HepG2 (cell line): ENCODE measurements around the gene WDR62. TPM values are rescaled to one million over a fixed set of nuclear protein-coding genes. Genes with fewer than 3 reads are reported as not detected.

Experiments
- CC2D1A ChIP-seq: sonication (generic); formaldehyde crosslinking; IDR thresholded peaks from 2 replicates; pipeline ENCODE4 v1.8.1; 2023; ENCODE audit warnings: mild to moderate bottlenecking, missing genetic modification reagents
- HOXD1 ChIP-seq: sonication (generic); formaldehyde crosslinking; IDR thresholded peaks from 2 replicates; pipeline ENCODE4 v1.5.0; 2020; ENCODE audit warnings: missing genetic modification reagents
- KAT2B ChIP-seq: fragments of 150-350 bp; IDR thresholded peaks from 2 replicates; pipeline ENCODE4 v1.6.1; 2014; ENCODE audit warnings: low read depth, low read length, borderline replicate concordance
- NCOA1 ChIP-seq: sonication (generic); formaldehyde crosslinking; IDR thresholded peaks from 2 replicates; pipeline ENCODE4 v1.9.0; 2021; ENCODE audit warnings: missing genetic modification reagents
- PCBP1 ChIP-seq: fragments of 200-400 bp; formaldehyde crosslinking; IDR thresholded peaks from 2 replicates; pipeline ENCODE4 v1.6.1; 2017; ENCODE audit warnings: mild to moderate bottlenecking, low read depth, low read length, borderline replicate concordance
- REPIN1 ChIP-seq: sonication (generic); formaldehyde crosslinking; IDR thresholded peaks from 2 replicates; pipeline ENCODE4 v1.8.0; 2022; ENCODE audit warnings: missing genetic modification reagents, low read depth, mild to moderate bottlenecking, borderline replicate concordance
- SAFB2 ChIP-seq: sonication (generic); formaldehyde crosslinking; IDR thresholded peaks from 2 replicates; pipeline ENCODE4 v1.5.1; 2020; ENCODE audit warnings: missing genetic modification reagents, low read depth, mild to moderate bottlenecking, borderline replicate concordance
- SP4 ChIP-seq: sonication (generic); formaldehyde crosslinking; IDR thresholded peaks from 2 replicates; pipeline ENCODE4 v1.8.1; 2023; ENCODE audit warnings: mild to moderate bottlenecking, missing genetic modification reagents
- SPEN ChIP-seq: sonication (generic); formaldehyde crosslinking; IDR thresholded peaks from 2 replicates; pipeline ENCODE4 v1.5.1; 2020; ENCODE audit warnings: low read depth, mild to moderate bottlenecking, missing genetic modification reagents
- TAF1 ChIP-seq: sonication (generic); formaldehyde crosslinking; IDR thresholded peaks from 2 replicates; pipeline ENCODE4 v1.4.0; 2020; ENCODE audit warnings: missing genetic modification reagents
- YEATS4 ChIP-seq: sonication (generic); formaldehyde crosslinking; IDR thresholded peaks from 2 replicates; pipeline ENCODE4 v1.4.0; 2020; ENCODE audit warnings: missing genetic modification reagents, borderline replicate concordance
- ZIK1 ChIP-seq: sonication (generic); formaldehyde crosslinking; IDR thresholded peaks from 2 replicates; pipeline ENCODE4 v1.5.0; 2020; ENCODE audit warnings: mild to moderate bottlenecking, low read depth, missing genetic modification reagents, borderline replicate concordance
- ZNF543 ChIP-seq: sonication (generic); formaldehyde crosslinking; IDR thresholded peaks from 2 replicates; pipeline ENCODE4 v1.4.0; 2020; ENCODE audit warnings: mild to moderate bottlenecking, missing genetic modification reagents
- ZNF850 ChIP-seq: sonication (generic); formaldehyde crosslinking; conservative IDR thresholded peaks from 2 replicates; pipeline ENCODE4 v1.9.0; 2021; ENCODE audit warnings: mild to moderate bottlenecking, missing genetic modification reagents
- polyA plus RNA-seq, 8 experiments: library from polyadenylated mRNA; depleted of rRNA in 3 of 8; stranded (reverse) in 7 of 8; unstranded in 1 of 8; fragments of >200 nt; fragmentation: Illumina TruSeq in 4 of 8; extraction: Trizol in 4 of 8; gene quantifications; 2 replicates each; pipeline versions ENCODE4 v1.2.1 to v1.2.3, GENCODE V29; 2011 to 2016; ENCODE audit warnings: low read depth in 4 of 8, missing spikeins in 1 of 8, mixed read lengths in 1 of 8; ENCODE audit not compliant: insufficient read depth in 1 of 8
- total RNA-seq, 5 experiments: library from RNA; depleted of rRNA; stranded (reverse); fragments of >200 nt; fragmentation: Illumina TruSeq; extraction: Trizol; gene quantifications; 2 replicates each; pipeline ENCODE4 v1.2.3, GENCODE V29; 2016; ENCODE audit warnings: low read depth in 1 of 5
- TF ChIP-seq, protein P1 (sequence below): sonication (generic); formaldehyde crosslinking; IDR thresholded peaks from 2 replicates; pipeline ENCODE4 v1.9.0; 2021; ENCODE audit warnings: missing genetic modification reagents, borderline replicate concordance
- TF ChIP-seq, protein P2 (sequence below): sonication (generic); formaldehyde crosslinking; IDR thresholded peaks from 2 replicates; pipeline ENCODE4 v1.5.0; 2020; ENCODE audit warnings: missing genetic modification reagents, mild to moderate bottlenecking, borderline replicate concordance
- TF ChIP-seq, protein P3 (sequence below): sonication (generic); formaldehyde crosslinking; IDR thresholded peaks from 2 replicates; pipeline ENCODE4 v1.4.0; 2020; ENCODE audit warnings: low read depth, missing genetic modification reagents
- TF ChIP-seq, protein P4 (sequence below): sonication (generic); formaldehyde crosslinking; IDR thresholded peaks from 2 replicates; pipeline ENCODE4 v1.4.0; 2020; ENCODE audit warnings: missing genetic modification reagents

WDR62 gene
- total and polyA plus RNA-seq, 2 of the 13 experiments (the other 11 are each of a cell fraction or from before 2014, with no cell fraction given) = 5.8 to 12.5 TPM

DNA sequence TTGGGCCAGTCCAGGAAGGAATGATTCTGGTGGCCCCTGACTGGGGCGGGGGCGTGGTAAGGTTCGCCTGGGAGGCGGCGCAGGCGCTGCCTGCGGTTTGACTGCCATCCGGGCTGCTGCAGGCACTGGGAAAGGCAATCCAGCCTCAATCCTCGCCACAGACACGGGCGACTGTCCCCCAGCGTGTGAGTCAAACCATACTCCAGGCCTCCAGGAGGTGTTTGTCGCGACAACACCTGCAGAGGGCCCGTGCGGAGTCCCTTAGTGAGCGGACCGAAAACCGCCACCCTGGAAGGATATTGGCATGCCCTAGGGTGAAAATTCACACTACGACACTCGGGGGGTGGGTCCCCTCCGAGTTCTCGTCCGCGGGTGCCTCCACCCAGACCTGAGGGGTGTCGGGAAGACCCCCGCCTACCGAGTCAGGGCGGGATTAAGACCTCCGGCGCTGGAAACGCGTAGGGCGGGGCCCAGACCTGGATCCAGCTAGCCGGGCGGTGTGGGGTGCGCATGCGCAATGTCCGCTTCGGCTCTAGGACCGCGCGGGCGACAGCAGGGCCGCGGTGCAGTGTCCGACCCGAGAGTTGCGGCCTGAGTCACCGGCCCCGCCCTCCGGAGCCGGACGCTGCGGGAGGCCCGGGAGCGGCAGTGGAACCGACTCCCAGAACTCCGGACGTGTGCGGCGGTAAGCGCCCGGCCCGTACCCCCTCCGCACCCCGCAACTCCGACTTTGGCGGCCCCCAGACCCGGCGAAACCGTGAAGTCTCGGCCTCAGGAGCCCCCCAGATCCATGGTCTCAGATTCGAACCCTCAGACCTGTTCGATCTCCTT is 85.0 kb downstream of the WDR62 start, which contains the start of gene CAPNS1 (continued):
- TF ChIP-seq, protein P1, sequence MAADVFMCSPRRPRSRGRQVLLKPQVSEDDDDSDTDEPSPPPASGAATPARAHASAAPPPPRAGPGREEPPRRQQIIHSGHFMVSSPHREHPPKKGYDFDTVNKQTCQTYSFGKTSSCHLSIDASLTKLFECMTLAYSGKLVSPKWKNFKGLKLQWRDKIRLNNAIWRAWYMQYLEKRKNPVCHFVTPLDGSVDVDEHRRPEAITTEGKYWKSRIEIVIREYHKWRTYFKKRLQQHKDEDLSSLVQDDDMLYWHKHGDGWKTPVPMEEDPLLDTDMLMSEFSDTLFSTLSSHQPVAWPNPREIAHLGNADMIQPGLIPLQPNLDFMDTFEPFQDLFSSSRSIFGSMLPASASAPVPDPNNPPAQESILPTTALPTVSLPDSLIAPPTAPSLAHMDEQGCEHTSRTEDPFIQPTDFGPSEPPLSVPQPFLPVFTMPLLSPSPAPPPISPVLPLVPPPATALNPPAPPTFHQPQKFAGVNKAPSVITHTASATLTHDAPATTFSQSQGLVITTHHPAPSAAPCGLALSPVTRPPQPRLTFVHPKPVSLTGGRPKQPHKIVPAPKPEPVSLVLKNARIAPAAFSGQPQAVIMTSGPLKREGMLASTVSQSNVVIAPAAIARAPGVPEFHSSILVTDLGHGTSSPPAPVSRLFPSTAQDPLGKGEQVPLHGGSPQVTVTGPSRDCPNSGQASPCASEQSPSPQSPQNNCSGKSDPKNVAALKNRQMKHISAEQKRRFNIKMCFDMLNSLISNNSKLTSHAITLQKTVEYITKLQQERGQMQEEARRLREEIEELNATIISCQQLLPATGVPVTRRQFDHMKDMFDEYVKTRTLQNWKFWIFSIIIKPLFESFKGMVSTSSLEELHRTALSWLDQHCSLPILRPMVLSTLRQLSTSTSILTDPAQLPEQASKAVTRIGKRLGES (CRISPR knock-in tag) = no peak
- TF ChIP-seq REPIN1 (CRISPR knock-in tag) = peak; percentile 45; the same call in 1 of the 2 replicates
- TF ChIP-seq NCOA1 = no peak
- TF ChIP-seq HOXD1 (CRISPR knock-in tag) = peak; percentile 68; the same call in 1 of the 2 replicates
- TF ChIP-seq PCBP1 = 0 out of 2 replicates have a peak, but pooled peaks have one; percentile 69
- TF ChIP-seq CC2D1A (CRISPR knock-in tag) = no peak
- TF ChIP-seq TAF1 = peak; percentile 91
- TF ChIP-seq, protein P2, sequence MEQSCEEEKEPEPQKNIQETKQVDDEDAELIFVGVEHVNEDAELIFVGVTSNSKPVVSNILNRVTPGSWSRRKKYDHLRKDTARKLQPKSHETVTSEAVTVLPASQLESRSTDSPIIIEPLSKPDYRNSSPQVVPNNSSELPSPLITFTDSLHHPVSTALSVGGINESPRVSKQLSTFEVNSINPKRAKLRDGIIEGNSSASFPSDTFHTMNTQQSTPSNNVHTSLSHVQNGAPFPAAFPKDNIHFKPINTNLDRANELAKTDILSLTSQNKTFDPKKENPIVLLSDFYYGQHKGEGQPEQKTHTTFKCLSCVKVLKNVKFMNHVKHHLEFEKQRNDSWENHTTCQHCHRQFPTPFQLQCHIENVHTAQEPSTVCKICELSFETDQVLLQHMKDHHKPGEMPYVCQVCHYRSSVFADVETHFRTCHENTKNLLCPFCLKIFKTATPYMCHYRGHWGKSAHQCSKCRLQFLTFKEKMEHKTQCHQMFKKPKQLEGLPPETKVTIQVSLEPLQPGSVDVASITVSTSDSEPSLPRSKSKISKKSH (CRISPR knock-in tag) = no peak
- TF ChIP-seq ZNF850 = no peak; the same call in 1 of the 2 replicates
- TF ChIP-seq, protein P3, sequence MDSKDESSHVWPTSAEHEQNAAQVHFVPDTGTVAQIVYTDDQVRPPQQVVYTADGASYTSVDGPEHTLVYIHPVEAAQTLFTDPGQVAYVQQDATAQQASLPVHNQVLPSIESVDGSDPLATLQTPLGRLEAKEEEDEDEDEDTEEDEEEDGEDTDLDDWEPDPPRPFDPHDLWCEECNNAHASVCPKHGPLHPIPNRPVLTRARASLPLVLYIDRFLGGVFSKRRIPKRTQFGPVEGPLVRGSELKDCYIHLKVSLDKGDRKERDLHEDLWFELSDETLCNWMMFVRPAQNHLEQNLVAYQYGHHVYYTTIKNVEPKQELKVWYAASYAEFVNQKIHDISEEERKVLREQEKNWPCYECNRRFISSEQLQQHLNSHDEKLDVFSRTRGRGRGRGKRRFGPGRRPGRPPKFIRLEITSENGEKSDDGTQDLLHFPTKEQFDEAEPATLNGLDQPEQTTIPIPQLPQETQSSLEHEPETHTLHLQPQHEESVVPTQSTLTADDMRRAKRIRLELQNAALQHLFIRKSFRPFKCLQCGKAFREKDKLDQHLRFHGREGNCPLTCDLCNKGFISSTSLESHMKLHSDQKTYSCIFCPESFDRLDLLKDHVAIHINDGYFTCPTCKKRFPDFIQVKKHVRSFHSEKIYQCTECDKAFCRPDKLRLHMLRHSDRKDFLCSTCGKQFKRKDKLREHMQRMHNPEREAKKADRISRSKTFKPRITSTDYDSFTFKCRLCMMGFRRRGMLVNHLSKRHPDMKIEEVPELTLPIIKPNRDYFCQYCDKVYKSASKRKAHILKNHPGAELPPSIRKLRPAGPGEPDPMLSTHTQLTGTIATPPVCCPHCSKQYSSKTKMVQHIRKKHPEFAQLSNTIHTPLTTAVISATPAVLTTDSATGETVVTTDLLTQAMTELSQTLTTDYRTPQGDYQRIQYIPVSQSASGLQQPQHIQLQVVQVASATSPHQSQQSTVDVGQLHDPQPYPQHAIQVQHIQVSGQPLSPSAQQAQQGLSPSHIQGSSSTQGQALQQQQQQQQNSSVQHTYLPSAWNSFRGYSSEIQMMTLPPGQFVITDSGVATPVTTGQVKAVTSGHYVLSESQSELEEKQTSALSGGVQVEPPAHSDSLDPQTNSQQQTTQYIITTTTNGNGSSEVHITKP (CRISPR knock-in tag) = peak; percentile 56; the same call in 1 of the 2 replicates
- 0 out of 2 replicates have a peak, but pooled peaks have one; percentile 89 for TF ChIP-seq SAFB2 (CRISPR knock-in tag)
- TF ChIP-seq KAT2B = no peak
- peak; percentile 83; the same call in 1 of the 2 replicates for TF ChIP-seq YEATS4 (CRISPR knock-in tag)
- TF ChIP-seq ZNF543 (CRISPR knock-in tag) = peak; percentile 64; the same call in 1 of the 2 replicates
- peak; percentile 91 for TF ChIP-seq SPEN
- TF ChIP-seq SP4 = peak; percentile 90
- TF ChIP-seq, protein P4, sequence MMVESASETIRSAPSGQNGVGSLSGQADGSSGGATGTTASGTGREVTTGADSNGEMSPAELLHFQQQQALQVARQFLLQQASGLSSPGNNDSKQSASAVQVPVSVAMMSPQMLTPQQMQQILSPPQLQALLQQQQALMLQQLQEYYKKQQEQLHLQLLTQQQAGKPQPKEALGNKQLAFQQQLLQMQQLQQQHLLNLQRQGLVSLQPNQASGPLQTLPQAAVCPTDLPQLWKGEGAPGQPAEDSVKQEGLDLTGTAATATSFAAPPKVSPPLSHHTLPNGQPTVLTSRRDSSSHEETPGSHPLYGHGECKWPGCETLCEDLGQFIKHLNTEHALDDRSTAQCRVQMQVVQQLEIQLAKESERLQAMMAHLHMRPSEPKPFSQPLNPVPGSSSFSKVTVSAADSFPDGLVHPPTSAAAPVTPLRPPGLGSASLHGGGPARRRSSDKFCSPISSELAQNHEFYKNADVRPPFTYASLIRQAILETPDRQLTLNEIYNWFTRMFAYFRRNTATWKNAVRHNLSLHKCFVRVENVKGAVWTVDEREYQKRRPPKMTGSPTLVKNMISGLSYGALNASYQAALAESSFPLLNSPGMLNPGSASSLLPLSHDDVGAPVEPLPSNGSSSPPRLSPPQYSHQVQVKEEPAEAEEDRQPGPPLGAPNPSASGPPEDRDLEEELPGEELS (CRISPR knock-in tag) = peak; percentile 58
- peak; percentile 95 for TF ChIP-seq ZIK1 (CRISPR knock-in tag)
